Natural killer cell (primary cell): ENCODE results near the gene MBNL1. TPM values are rescaled to one million over a fixed set of nuclear protein-coding genes. Genes with fewer than 3 reads are reported as not detected.

Source experiments
- ATAC-seq, 3 donors: fragments of 150-1000 bp in 2 of 3; fragments of 200-7000 bp in 1 of 3; cut with Tn5 transposase; 1 replicate in 1 of 3; 2 replicates in 2 of 3; pipeline ENCODE4 v1.10.0; 2021; ENCODE audit warnings: mild to moderate bottlenecking in 2 of 3, moderate library complexity in 2 of 3
- DNase-seq, 2 donors: peaks; one replicate each; pipeline versions ENCODE4 v3.0.0 to v3.0.0-alpha.2; 2013 to 2021; ENCODE audit warnings: mixed read lengths in 1 of 2
- H3K27ac ChIP-seq: one replicate; pipeline ENCODE4 v1.5.1; 2013; ENCODE audit warnings: mild to moderate bottlenecking, low read length
- H3K27me3 ChIP-seq: one replicate; pipeline ENCODE4 v1.6.1; 2013; ENCODE audit warnings: low read length; ENCODE audit not compliant: control insufficient read depth, insufficient read depth
- H3K36me3 ChIP-seq: one replicate; pipeline ENCODE4 v1.6.1; 2013; ENCODE audit warnings: low read length; ENCODE audit not compliant: control insufficient read depth, insufficient read depth
- H3K4me1 ChIP-seq: one replicate; pipeline ENCODE4 v1.6.1; 2013; ENCODE audit warnings: low read length; ENCODE audit not compliant: control insufficient read depth, insufficient read depth
- H3K4me3 ChIP-seq: one replicate; pipeline ENCODE4 v1.5.1; 2013; ENCODE audit warnings: low read length
- H3K9me3 ChIP-seq: one replicate; pipeline ENCODE4 v1.6.1; 2013; ENCODE audit warnings: low read length; ENCODE audit not compliant: control insufficient read depth, insufficient read depth
- H3K27ac Mint-ChIP-seq, 2 donors: one replicate each; pipeline ENCODE4 v1.8.0; 2022; ENCODE audit warnings: mild to moderate bottlenecking in 2 of 2, mixed read lengths in 2 of 2, moderate library complexity in 1 of 2
- H3K27me3 Mint-ChIP-seq, 2 donors: one replicate each; pipeline ENCODE4 v1.8.0; 2022; ENCODE audit warnings: low read depth in 2 of 2, mixed read lengths in 2 of 2
- H3K36me3 Mint-ChIP-seq: one replicate; pipeline ENCODE4 v1.8.0; 2022; ENCODE audit warnings: mixed read lengths
- H3K4me1 Mint-ChIP-seq, 2 donors: one replicate each; pipeline ENCODE4 v1.8.0; 2022; ENCODE audit warnings: mixed read lengths in 2 of 2
- H3K4me3 Mint-ChIP-seq: one replicate; pipeline ENCODE4 v1.8.0; 2022; ENCODE audit warnings: mild to moderate bottlenecking, moderate library complexity, mixed read lengths
- H3K9me3 Mint-ChIP-seq, 2 donors: one replicate each; pipeline ENCODE4 v1.8.0; 2022; ENCODE audit warnings: mixed read lengths in 2 of 2
- CTCF ChIP-seq: fragments of 200-600 bp; IDR thresholded peaks from one replicate; pipeline ENCODE4 v1.8.0; 2022; ENCODE audit warnings: antibody characterized with exemption
- WGBS: methylation state at CpG from one replicate; pipeline ENCODE4 v1.1.7; 2013; ENCODE audit warnings: missing lambda C conversion rate; ENCODE audit not compliant: insufficient coverage; 5-methylcytosine and 5-hydroxymethylcytosine counted together
- intact Hi-C: fragments of 100-400 bp; cut with micrococcal nuclease; formaldehyde crosslinking; loops from one replicate; pipeline ENCODE4 v1.14.2; 2022
- total RNA-seq, 4 donors: library from RNA; stranded (reverse); fragments of 120-200 nt in 1 of 4; gene quantifications; one replicate each; pipeline versions ENCODE4 v1.2.3 to v1.2.4, GENCODE V29; 2013 to 2022

MBNL1 gene
- total RNA-seq, 3 donors from 2014 or later (not counting 1 experiment from before 2014, with no cell fraction given) = 600 to 704 (median 607) TPM

GRCh38 chr3:152229692-152230091 is 39.0 kb upstream of the MBNL1 start:
- Mint-ChIP-seq H3K4me1 (peaks cover 18 to 20% of the 10 kb centered on the region in 2 donors), H3K27ac (no peak overlapping the region), H3K4me3 (no peak overlapping the region), H3K27me3 (peaks cover 0 to 4% of the 10 kb centered on the region in 2 donors), H3K9me3 (no peaks in the 10 kb centered on the region), H3K36me3 (no peaks in the 10 kb centered on the region)
- no peak for ATAC-seq
- Histone ChIP-seq H3K4me1 (no peaks in the 10 kb centered on the region), H3K27ac (no peak overlapping the region), H3K9me3 (no peaks in the 10 kb centered on the region), H3K36me3 (no peaks in the 10 kb centered on the region), H3K4me3 (no peak overlapping the region), H3K27me3 (no peaks in the 10 kb centered on the region)
- no peak for TF ChIP-seq CTCF
- DNase-seq = no peak
- WGBS = 73% methylated on average over 1 of the region's 1 CpG
- intact Hi-C loops = no loop called here

GRCh38 chr3:152230370-152230769 is 38.4 kb upstream of the MBNL1 start:
- no peak overlapping the region for H3K27ac Mint-ChIP-seq
- 83% methylated on average over 1 of the region's 1 CpG for WGBS
- DNase-seq = no peak
- peaks cover 0 to 4% of the 10 kb centered on the region in 2 donors for H3K27me3 Mint-ChIP-seq
- H3K9me3 ChIP-seq = no peaks in the 10 kb centered on the region
- H3K4me1 Mint-ChIP-seq = peaks cover 13 to 20% of the 10 kb centered on the region in 2 donors
- no peaks in the 10 kb centered on the region for H3K4me1 ChIP-seq
- H3K4me3 ChIP-seq = no peak overlapping the region
- intact Hi-C loops = no loop called here
- H3K36me3 Mint-ChIP-seq = no peaks in the 10 kb centered on the region
- no peaks in the 10 kb centered on the region for H3K36me3 ChIP-seq
- no peak for ATAC-seq
- TF ChIP-seq CTCF = no peak
- H3K27ac ChIP-seq = no peak overlapping the region
- no peaks in the 10 kb centered on the region for H3K27me3 ChIP-seq
- H3K4me3 Mint-ChIP-seq = no peak overlapping the region
- no peaks in the 10 kb centered on the region for H3K9me3 Mint-ChIP-seq

GRCh38 chr3:152232001-152232400 is 36.7 kb upstream of the MBNL1 start:
- Histone ChIP-seq H3K27ac (no peak overlapping the region), H3K4me3 (no peak overlapping the region), H3K9me3 (no peaks in the 10 kb centered on the region), H3K4me1 (no peaks in the 10 kb centered on the region), H3K27me3 (no peaks in the 10 kb centered on the region), H3K36me3 (no peaks in the 10 kb centered on the region)
- H3K9me3 Mint-ChIP-seq = no peaks in the 10 kb centered on the region
- no peak overlapping the region for H3K27ac Mint-ChIP-seq
- H3K27me3 Mint-ChIP-seq = peaks cover 0 to 4% of the 10 kb centered on the region in 2 donors
- no peak for TF ChIP-seq CTCF
- DNase-seq (no peak), ATAC-seq (no peak)
- intact Hi-C loops = no loop called here
- no peaks in the 10 kb centered on the region for H3K36me3 Mint-ChIP-seq
- peaks cover 17 to 24% of the 10 kb centered on the region in 2 donors for H3K4me1 Mint-ChIP-seq
- no peak overlapping the region for H3K4me3 Mint-ChIP-seq
- WGBS = 100% methylated on average over 1 of the region's 1 CpG

- no peak overlapping the region for H3K4me3 Mint-ChIP-seq
- TF ChIP-seq CTCF = no peak
These were observed 36.0 kb upstream of the MBNL1 start for GRCh38 chr3:152232679-152233078.

More at GRCh38 chr3:152232679-152233078, 36.0 kb upstream of the MBNL1 start:
- Mint-ChIP-seq H3K27me3 (peaks cover 0 to 4% of the 10 kb centered on the region in 2 donors), H3K36me3 (no peaks in the 10 kb centered on the region), H3K9me3 (no peaks in the 10 kb centered on the region), H3K4me1 (peaks cover 18 to 25% of the 10 kb centered on the region in 2 donors), H3K27ac (no peak overlapping the region)
- Histone ChIP-seq H3K4me3 (no peak overlapping the region), H3K27me3 (no peaks in the 10 kb centered on the region), H3K4me1 (no peaks in the 10 kb centered on the region), H3K9me3 (no peaks in the 10 kb centered on the region), H3K36me3 (no peaks in the 10 kb centered on the region), H3K27ac (no peak overlapping the region)
- no peak for ATAC-seq
- intact Hi-C loops = no loop called here
- no CpG with 5 or more reads among the region's 2 CpGs for WGBS
- DNase-seq = no peak
